Stimulated activated naive CD4-positive, alpha-beta T cell treated with Interleukin-2 at 50 U/mL for 16 hours (primary cell): ENCODE data around the gene LYZ.

Experiments
- DNase-seq: peaks from one replicate; lab custom pipeline; 2025; lab: John Stamatoyannopoulos, UW

The LYZ gene

GRCh38 chr12:69388371-69388770, 40.2 kb downstream of the LYZ start:
- DNase-seq, result no peak

GRCh38 chr12:69389831-69390230, 41.6 kb downstream of the LYZ start:
- DNase-seq, result no peak

GRCh38 chr12:69392179-69392928, 44.2 kb downstream of the LYZ start:
- no peak for DNase-seq

GRCh38 chr12:69396041-69396440, 47.9 kb downstream of the LYZ start:
- no peak for DNase-seq

- DNase-seq, result no peak
Measured at GRCh38 chr12:69396963-69397362, 48.8 kb downstream of the LYZ start.

GRCh38 chr12:69397978-69398377, 49.8 kb downstream of the LYZ start:
- no peak for DNase-seq

GRCh38 chr12:69401940-69402339, 53.8 kb downstream of the LYZ start:
- DNase-seq, result no peak
